HG03558 (cell line): ENCODE results near the gene RPL5.

Source experiments
- ATAC-seq: cut with Tn5 transposase; IDR thresholded peaks from one replicate; pipeline ENCODE4 v1.9.1; 2021; ENCODE audit warnings: moderate number of reproducible peaks; ENCODE audit not compliant: unreplicated experiment; ENCODE audit errors: extremely low read depth

Gene RPL5

DNA sequence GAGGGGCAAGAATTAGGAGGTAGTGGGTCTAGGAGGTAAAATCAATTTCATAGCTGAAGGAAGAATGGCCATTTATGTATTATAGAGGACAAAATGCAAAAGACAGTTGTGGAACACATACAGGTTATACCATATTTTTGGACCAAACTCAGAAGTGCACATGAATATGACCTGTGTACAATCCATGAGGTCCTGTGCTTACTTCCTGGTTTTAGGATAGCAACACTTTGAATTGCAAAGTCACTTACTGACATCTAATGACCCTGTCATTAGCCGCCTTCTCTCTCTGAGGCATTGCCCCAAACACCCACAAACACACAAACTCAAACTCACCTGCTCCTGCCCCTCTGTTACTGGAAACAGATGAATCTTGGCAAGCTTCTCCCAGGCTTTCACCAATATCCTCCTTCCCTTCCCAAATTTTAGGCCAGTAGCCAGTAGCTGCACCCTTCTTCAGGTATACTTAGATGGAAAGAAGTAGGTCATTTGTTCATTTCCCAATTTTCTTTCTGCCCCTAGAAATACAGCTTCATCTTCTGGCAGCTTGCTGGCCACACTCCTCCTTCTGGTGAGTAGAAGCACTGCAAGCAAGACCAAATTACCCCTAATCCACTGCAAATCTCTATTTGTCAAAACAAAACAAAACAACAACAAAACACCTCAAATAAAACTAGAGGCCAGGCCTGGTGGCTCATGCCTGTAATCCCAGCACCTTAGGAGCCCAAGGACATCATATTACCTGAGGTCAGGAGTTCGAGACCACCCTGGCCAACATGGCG, 13.7 kb upstream of the RPL5 start:
- no peak for ATAC-seq

DNA sequence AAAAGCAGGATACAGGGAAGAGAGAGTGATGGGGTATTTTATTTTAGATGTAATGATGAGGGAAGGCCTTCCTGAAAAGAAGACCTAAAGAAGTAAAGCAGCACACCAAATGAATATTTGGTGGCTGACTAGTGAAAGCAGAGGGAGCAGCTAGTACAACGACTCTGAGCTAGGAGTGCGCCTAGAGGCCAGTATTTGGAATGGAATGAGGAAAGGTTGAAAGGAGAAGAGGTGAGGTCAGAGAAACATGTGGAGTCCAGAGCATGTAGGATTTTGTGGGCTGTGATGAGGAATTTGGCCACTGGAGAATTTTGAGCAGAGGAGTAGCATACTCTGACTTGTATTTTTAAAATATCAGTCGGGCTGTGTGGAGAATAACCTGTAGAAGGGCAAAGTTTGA, 11.8 kb upstream of the RPL5 start:
- no peak for ATAC-seq

DNA sequence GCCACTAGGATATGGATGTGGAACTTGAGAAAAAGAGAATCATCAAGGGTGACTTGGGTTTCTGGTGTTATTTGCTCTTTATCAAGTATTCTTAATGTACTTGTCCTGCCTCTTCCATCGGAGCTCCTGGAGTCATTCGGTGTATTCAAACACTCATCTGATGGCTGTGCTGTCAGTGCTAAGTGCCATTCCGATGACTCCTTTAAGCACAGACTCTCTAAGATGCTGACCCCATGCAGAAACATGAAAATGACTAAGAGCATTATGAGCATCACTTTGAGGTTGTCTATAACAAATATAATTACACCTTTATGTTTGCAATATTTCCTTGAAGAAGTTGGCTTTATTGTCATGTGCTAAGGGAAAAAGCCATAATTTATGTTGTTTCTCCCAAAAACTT, 11.3 kb upstream of the RPL5 start:
- no peak for ATAC-seq

DNA sequence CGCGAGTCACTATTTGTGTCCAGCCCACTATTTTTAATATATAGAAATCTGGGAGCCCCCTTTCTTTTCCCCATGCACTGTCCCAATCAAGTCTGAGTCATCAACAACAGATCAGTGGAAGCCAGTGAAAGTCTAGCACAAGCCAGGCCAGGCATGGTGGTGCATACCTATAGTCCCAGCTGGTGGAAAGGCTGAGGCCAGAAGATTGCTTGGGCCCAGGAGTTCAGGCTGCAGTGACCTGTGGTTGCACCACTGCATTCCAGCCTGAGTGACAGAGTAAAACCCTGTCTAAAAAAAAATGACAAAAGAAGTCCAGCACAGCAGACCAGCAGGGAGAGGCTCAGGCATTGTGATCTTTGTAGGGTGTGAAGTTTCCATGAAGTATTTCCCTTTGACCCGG, 9.0 kb upstream of the RPL5 start:
- ATAC-seq: no peak

DNA sequence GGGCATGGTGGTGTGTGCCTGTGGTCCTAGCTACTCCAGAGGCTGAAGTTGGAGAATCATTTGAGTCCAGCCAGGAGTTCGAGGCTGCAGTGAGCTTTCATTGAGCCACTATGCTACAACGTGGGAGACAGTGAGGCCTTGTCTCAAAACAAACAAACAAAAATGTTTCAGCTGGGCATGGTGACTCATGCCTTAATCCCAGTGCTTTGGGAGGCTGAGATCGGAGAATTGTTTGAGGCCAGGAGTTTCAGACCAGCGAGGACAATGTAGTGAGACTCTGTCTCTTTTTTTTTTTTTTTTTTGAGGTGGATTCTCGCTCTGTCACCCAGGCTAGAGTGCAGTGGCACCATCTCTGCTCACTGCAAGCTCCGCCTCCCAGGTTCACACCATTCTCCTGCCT, 5.0 kb upstream of the RPL5 start:
- no peak for ATAC-seq

DNA sequence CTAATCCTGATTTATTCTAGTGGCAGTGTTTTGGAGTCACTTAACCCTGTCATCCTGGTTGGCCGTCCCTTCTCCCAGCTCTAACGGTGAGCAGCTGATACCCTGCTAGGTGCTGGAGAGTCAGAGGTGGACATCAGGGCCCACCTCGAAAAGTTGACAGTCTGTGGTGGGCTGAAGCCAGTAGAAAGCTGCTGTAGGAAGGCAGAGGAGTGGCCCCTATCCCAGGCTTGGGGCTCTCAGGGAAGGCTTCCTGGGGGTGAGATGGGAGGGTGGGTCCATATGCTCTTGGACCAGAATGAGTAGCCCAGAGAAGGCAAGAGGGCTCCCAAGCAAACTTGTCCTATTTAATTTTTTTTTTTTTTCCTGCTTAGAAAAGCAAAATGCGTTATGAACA, 475 bp upstream of the RPL5 start:
- ATAC-seq: no peak

DNA sequence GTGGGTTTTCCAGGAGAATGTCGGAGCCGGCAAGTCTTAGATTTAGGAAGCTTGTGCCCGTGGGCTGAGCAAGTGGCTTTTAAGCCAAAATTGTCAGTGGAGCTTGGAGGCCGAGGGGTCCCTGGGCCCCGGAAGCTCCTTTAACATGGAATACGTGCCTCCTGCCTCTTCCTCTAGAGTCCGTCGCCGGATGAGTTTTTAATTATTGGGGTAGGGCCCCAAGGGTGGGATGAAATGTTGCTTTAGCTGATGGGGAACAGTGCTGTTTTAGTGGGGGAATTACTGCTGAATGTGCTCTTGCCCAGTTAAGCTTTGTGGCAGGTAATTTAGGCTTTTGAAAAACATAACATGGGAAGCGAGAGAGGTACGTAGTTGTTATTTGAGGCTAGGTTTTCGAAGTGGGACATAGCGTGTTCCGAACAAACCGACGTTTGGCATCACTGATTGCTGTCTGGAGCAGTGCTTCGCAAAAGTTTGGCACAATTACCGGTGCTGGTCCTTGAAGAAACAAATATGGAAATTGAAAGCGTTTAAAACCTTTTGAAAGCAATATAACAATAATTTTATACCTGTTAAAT, 786 bp downstream of the RPL5 start:
- no peak for ATAC-seq

DNA sequence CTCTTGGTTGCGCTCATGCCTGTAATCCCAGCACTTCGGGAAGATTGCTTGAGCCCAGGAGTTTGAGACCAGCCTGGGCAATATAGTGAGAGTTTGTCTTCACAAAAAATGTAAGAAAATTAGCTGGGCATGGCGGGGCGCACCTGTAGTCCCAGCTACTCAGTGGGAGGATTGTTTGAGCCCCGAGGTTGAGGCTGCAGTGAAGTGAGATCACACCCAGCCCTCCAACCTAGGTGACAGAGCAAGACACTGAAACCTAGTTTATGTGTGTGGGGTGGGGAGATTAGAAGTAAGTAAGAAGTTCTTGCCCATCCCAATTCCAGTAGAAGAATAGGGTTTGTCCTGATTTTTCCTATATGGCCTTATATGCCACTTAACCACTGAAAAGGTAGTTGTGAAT, 2.0 kb downstream of the RPL5 start:
- ATAC-seq: no peak

DNA sequence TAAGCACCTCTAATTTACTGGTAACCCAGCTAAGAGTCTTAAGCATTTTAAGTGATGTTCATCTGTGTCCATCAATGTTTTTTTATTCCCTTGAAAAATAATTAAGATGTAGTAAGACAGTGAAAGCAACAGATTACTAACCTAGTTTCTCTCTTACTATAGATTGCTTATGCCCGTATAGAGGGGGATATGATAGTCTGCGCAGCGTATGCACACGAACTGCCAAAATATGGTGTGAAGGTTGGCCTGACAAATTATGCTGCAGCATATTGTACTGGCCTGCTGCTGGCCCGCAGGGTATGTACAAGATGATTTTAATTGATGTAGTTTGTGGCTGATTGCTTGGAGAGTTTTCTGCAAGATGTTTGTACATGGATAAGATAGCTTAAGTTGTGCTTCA, 2.8 kb downstream of the RPL5 start:
- no peak for ATAC-seq

GRCh38 chr1:92837062-92837461, 5.2 kb downstream of the RPL5 start:
- no peak for ATAC-seq

DNA sequence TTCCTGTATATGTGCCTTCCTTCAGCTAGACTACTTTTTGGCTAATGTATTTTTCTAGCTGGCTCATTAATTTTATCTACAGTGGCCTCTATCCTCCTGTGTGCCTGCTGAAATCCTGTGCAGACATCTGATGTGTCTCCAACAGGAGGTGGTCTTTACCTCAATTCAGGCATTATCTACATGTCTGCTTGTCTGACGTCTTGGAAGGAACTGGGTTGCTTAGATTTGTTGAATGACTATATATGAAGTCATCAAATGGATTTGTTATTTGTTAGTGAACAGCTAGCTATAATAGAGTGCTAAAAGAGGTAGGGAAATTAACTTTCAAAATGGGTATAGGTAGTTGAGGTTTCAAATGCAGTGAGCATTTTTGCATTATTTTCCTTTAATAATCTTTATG, 6.7 kb downstream of the RPL5 start:
- no peak for ATAC-seq

- ATAC-seq: no peak
Observed at GRCh38 chr1:92839442-92839841, 7.6 kb downstream of the RPL5 start.

- no peak for ATAC-seq
Observed at GRCh38 chr1:92840600-92840999, 8.8 kb downstream of the RPL5 start.

DNA sequence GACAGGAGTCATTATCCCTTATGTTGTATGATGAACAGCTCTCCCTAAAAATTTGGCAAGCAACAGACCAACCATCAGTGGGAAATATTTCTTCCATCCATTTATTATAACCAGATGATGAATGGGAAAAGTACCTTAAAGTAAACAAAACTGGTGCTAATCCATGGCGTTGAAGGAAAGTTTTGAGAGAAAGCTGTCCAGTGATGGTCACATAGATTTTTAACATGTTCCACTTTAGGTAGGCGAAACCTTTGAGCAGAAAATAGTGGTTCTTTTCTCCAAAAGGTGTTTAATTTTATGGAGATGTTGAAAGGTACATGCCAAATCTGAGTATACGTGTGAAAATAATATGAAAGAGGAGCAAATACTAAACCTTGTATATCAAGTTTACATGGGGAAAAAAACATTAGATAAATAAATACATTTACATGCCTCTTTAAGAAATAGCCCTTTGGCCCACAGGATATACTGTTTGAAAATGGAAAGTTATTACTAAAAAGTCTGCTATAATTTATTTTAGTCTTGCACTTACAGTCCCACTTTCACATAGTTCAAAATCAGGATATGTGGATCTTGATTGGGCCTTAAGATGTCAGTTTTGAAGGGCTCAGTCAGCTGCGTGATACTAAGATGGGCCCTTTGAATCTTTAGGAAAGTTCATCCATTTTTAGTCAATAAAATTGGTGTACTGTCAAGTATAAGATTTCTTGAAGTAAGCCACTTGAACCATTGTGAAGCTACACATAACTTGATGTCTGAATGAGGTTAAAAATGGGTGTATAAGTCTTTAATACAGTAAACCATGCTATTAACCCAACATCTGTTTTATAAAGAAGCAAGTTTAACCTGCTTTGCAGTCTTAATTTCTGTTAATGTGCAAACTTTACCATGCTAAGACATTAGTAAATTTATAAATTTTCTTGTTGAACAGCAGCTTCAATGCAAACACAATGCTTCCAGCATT, 10.5 kb downstream of the RPL5 start:
- no peak for ATAC-seq

GRCh38 chr1:92843046-92843423, 11.2 kb downstream of the RPL5 start:
- no peak for ATAC-seq

GRCh38 chr1:92843429-92844352, 11.9 kb downstream of the RPL5 start:
- ATAC-seq: no peak

GRCh38 chr1:92844439-92844838, 12.6 kb downstream of the RPL5 start:
- ATAC-seq: no peak

- no peak for ATAC-seq
Observed at GRCh38 chr1:92845908-92846307, 14.1 kb downstream of the RPL5 start.

- no peak for ATAC-seq
Observed at GRCh38 chr1:92848201-92848600, 16.4 kb downstream of the RPL5 start.

- no peak for ATAC-seq
Observed at GRCh38 chr1:92850019-92850418, 18.2 kb downstream of the RPL5 start.
